HCT116 (cell line): ENCODE data around the gene SNTG2. TPM values are rescaled to one million over a fixed set of nuclear protein-coding genes. Genes with fewer than 3 reads are reported as not detected.

ENCODE experiments used
- ATAC-seq: fragments of 200-7000 bp; cut with Tn5 transposase; 2 replicates; pipeline ENCODE4 v1.9.1; 2020; ENCODE audit warnings: mild to moderate bottlenecking, moderate library complexity
- BruUV-seq: library from RNA; stranded (reverse); fragments of 400-500 nt; replicated peaks from 2 replicates; lab custom pipeline; 2021; lab: Mats Ljungman, UMichigan
- CTCF ChIA-PET: fragments of 300-600 bp; sonication (Branson Sonifier 250); formaldehyde crosslinking; loops from one replicate; lab custom pipeline; 2021; ENCODE audit warnings: antibody characterized with exemption; lab: Charles Lee
- POLR2A ChIA-PET: fragments of 300-600, 350-600 bp; sonication (Branson Sonifier 250); formaldehyde crosslinking; loops from one replicate; lab custom pipeline; 2021; ENCODE audit warnings: antibody characterized with exemption; lab: Charles Lee
- RAD21 ChIA-PET, 2 experiments: fragments of 300-600 bp; sonication (Branson Sonifier 250); formaldehyde crosslinking; loops; one replicate each; lab custom pipeline; 2023; ENCODE audit warnings: low total read pairs in 2 of 2; ENCODE audit not compliant: uncharacterized antibody in 2 of 2, unreplicated experiment in 2 of 2, low non-redundant PET in 1 of 2; lab: Charles Lee
- DNase-seq: peaks from one replicate; pipeline ENCODE4 v3.0.0-alpha.2; 2010; ENCODE audit warnings: low read depth, low spot score
- H2AFZ ChIP-seq: fragments of 200-600 bp; shearing (Covaris generic), sonication (generic); 2 replicates; pipeline ENCODE4 v1.6.1; 2017; ENCODE audit warnings: low read depth, mixed run types, mixed read lengths, antibody characterized with exemption, low read length; ENCODE audit not compliant: poor library complexity, severe bottlenecking
- H3K27ac ChIP-seq: 2 replicates; pipeline ENCODE4 v1.5.1; 2012; ENCODE audit warnings: low read depth, low read length
- H3K27me3 ChIP-seq: fragments of 200-600 bp; sonication (generic); 2 replicates; pipeline ENCODE4 v1.6.1; 2016; ENCODE audit warnings: mixed run types, low read length, mixed read lengths; ENCODE audit not compliant: insufficient read depth
- H3K36me3 ChIP-seq, 2 experiments: fragments of 200-500 bp in 1 of 2; fragments of 200-600 bp in 1 of 2; sonication (Bioruptor generic) in 1 of 2; sonication (generic) in 1 of 2; 2 replicates each; pipeline versions ENCODE4 v1.5.1 to v1.6.1; 2014 to 2016; ENCODE audit warnings: low read length in 2 of 2, inconsistent platforms in 1 of 2, mixed read lengths in 1 of 2, mixed run types in 1 of 2; ENCODE audit not compliant: insufficient read depth in 2 of 2, control insufficient read depth in 1 of 2
- H3K4me1 ChIP-seq, 2 experiments: fragments of 200-600 bp in 1 of 2; sonication (generic) in 1 of 2; 2 replicates each; pipeline versions ENCODE4 v1.5.1 to v1.6.1; 2012 to 2017; ENCODE audit warnings: low read length in 2 of 2, inconsistent platforms in 1 of 2, mild to moderate bottlenecking in 1 of 2, mixed read lengths in 1 of 2, mixed run types in 1 of 2, moderate library complexity in 1 of 2; ENCODE audit not compliant: insufficient read depth in 2 of 2, control insufficient read depth in 1 of 2
- H3K4me2 ChIP-seq: fragments of 200-600 bp; sonication (generic); 2 replicates; pipeline ENCODE4 v1.6.1; 2017; ENCODE audit warnings: mixed run types, low read length, mixed read lengths
- H3K4me3 ChIP-seq, 2 experiments: fragments of 200-600 bp in 1 of 2; sonication (generic) in 1 of 2; replicated peaks in 1 of 2; 2 replicates each; pipeline ENCODE4 v1.5.1; 2011 to 2016; ENCODE audit warnings: low read length in 2 of 2, control low read depth in 1 of 2, low read depth in 1 of 2, mild to moderate bottlenecking in 1 of 2, mixed read lengths in 1 of 2, mixed run types in 1 of 2
- H3K79me2 ChIP-seq: fragments of 200-600 bp; sonication (generic); 2 replicates; pipeline ENCODE4 v1.6.1; 2017; ENCODE audit warnings: mild to moderate bottlenecking, mixed run types, low read length, moderate library complexity, mixed read lengths; ENCODE audit not compliant: insufficient read depth
- H3K9ac ChIP-seq: fragments of 200-600 bp; sonication (generic); 2 replicates; pipeline ENCODE4 v1.6.1; 2016; ENCODE audit warnings: low read length, mixed read lengths
- H3K9me2 ChIP-seq: fragments of 200-600 bp; sonication (generic), shearing (Covaris generic); 2 replicates; pipeline ENCODE4 v1.6.1; 2017; ENCODE audit warnings: mixed run types, mild to moderate bottlenecking, moderate library complexity; ENCODE audit not compliant: insufficient read depth
- H3K9me3 ChIP-seq, 2 experiments: fragments of 200-500 bp in 1 of 2; fragments of 200-600 bp in 1 of 2; sonication (Bioruptor generic) in 1 of 2; sonication (generic) in 1 of 2; 2 replicates each; pipeline ENCODE4 v1.6.1; 2014 to 2017; ENCODE audit warnings: low read length in 2 of 2, mixed read lengths in 2 of 2, inconsistent platforms in 1 of 2, low read depth in 1 of 2, mild to moderate bottlenecking in 1 of 2, mixed run types in 1 of 2, moderate library complexity in 1 of 2; ENCODE audit not compliant: control insufficient read depth in 1 of 2, insufficient read depth in 1 of 2
- H4K20me1 ChIP-seq: fragments of 200-600 bp; sonication (generic), shearing (Covaris generic); 2 replicates; pipeline ENCODE4 v1.6.1; 2017; ENCODE audit warnings: mixed run types, mild to moderate bottlenecking, moderate library complexity; ENCODE audit not compliant: insufficient read depth
- EGR1 ChIP-seq: IDR thresholded peaks from 2 replicates; pipeline ENCODE4 v1.6.1; 2012; ENCODE audit warnings: low read depth
- ELF1 ChIP-seq: IDR thresholded peaks from 2 replicates; pipeline ENCODE4 v1.6.1; 2012; ENCODE audit warnings: low read depth, borderline replicate concordance
- FOSL1 ChIP-seq: IDR thresholded peaks from 2 replicates; pipeline ENCODE4 v1.6.1; 2012; ENCODE audit warnings: low read depth
- JUND ChIP-seq: IDR thresholded peaks from 2 replicates; pipeline ENCODE4 v1.6.1; 2012
- POLR2A ChIP-seq: IDR thresholded peaks from 2 replicates; pipeline ENCODE4 v1.7.0; 2011; ENCODE audit warnings: borderline replicate concordance; ENCODE audit not compliant: insufficient read depth, insufficient read length; ENCODE audit errors: extremely low read depth
- POLR2AphosphoS5 ChIP-seq: IDR thresholded peaks from 2 replicates; pipeline ENCODE4 v1.6.1; 2011; ENCODE audit warnings: mild to moderate bottlenecking, low read depth, low read length, moderate library complexity
- RAD21 ChIP-seq: IDR thresholded peaks from 2 replicates; pipeline ENCODE4 v1.6.1; 2012; ENCODE audit warnings: low read depth, mild to moderate bottlenecking
- SIN3A ChIP-seq: IDR thresholded peaks from 2 replicates; pipeline ENCODE4 v1.6.1; 2012; ENCODE audit warnings: low read depth
- SP1 ChIP-seq: IDR thresholded peaks from 2 replicates; pipeline ENCODE4 v1.6.1; 2012; ENCODE audit warnings: low read depth
- TCF7L2 ChIP-seq: IDR thresholded peaks from 2 replicates; pipeline ENCODE4 v1.7.0; 2011; ENCODE audit warnings: borderline replicate concordance, inconsistent platforms; ENCODE audit not compliant: insufficient read depth, insufficient read length; ENCODE audit errors: extremely low read depth
- YY1 ChIP-seq: IDR thresholded peaks from 2 replicates; pipeline ENCODE4 v1.6.1; 2011; ENCODE audit warnings: low read length, low read depth, moderate library complexity, mild to moderate bottlenecking; ENCODE audit not compliant: insufficient replicate concordance; ENCODE audit errors: extremely low read depth
- ZNF274 ChIP-seq: fragments of 200-500 bp; sonication (Bioruptor generic); IDR thresholded peaks from 2 replicates; pipeline ENCODE4 v1.6.1; 2014; ENCODE audit warnings: mild to moderate bottlenecking, low read depth, low read length, inconsistent platforms
- intact Hi-C: fragments of 100-400 bp; cut with micrococcal nuclease; formaldehyde crosslinking; loops from 2 replicates; pipeline ENCODE4 v1.10.0; 2022
- total RNA-seq: library from RNA; stranded (reverse); gene quantifications from one replicate; pipeline ENCODE4 v1.2.1, GENCODE V29; 2021; ENCODE audit not compliant: unreplicated experiment
- TF ChIP-seq, protein P1 (sequence below): IDR thresholded peaks from 2 replicates; pipeline ENCODE4 v1.6.1; 2012
- TF ChIP-seq, protein P2 (sequence below): IDR thresholded peaks from 2 replicates; pipeline ENCODE4 v1.6.1; 2012; ENCODE audit warnings: low read depth
- TF ChIP-seq, protein P3 (sequence below): IDR thresholded peaks from 2 replicates; pipeline ENCODE4 v1.6.1; 2012
- TF ChIP-seq, protein P4 (sequence below): IDR thresholded peaks from 2 replicates; pipeline ENCODE4 v1.6.1; 2011; ENCODE audit warnings: mild to moderate bottlenecking, low read length, moderate library complexity; ENCODE audit not compliant: insufficient replicate concordance; ENCODE audit errors: extremely low read depth

SNTG2 gene
- total RNA-seq, 1 experiment from 2014 or later, result not detected

DNA sequence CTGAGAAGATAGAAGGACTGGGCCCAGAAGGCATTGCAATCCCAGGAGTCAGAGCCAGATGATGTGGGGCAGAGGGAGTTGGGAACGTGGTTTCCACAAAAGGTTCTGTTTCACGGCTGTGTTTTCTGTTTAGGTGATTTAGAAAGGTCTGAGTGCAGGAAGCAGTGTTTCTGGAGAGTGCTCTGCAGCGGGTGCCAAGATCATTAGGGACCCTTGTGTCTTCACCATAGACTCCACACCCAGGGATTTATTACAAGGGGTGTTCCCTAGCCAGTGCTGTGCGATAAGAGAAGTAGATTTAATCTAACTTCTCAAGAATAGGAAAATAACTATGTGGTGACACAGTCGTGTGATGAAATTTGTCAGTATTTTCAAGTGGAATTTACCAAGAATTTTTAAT, 241.5 kb downstream of the SNTG2 start:
- Histone ChIP-seq H3K4me1 (no peaks in the 10 kb centered on the region), H3K9me2 (no peaks in the 10 kb centered on the region), H3K9ac (no peak overlapping the region), H4K20me1 (no peaks in the 10 kb centered on the region), H3K4me3 (no peak overlapping the region), H3K79me2 (no peaks in the 10 kb centered on the region), H3K27me3 (peaks cover 3% of the 10 kb centered on the region; the same call in 1 of the 2 replicates), H2AFZ (no peak overlapping the region), H3K4me2 (no peak overlapping the region), H3K27ac (no peak overlapping the region), H3K36me3 (no peaks in the 10 kb centered on the region), H3K9me3 (no peaks in the 10 kb centered on the region)
- BruUV-seq, result no TSS peak
- ChIA-PET CTCF (no interaction called here), RAD21 (no interaction called here), POLR2A (no interaction called here)
- no peak for DNase-seq
- no peak for ATAC-seq
- TF ChIP-seq, protein P1, sequence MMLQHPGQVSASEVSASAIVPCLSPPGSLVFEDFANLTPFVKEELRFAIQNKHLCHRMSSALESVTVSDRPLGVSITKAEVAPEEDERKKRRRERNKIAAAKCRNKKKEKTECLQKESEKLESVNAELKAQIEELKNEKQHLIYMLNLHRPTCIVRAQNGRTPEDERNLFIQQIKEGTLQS, result no peak
- TF ChIP-seq, protein P2, sequence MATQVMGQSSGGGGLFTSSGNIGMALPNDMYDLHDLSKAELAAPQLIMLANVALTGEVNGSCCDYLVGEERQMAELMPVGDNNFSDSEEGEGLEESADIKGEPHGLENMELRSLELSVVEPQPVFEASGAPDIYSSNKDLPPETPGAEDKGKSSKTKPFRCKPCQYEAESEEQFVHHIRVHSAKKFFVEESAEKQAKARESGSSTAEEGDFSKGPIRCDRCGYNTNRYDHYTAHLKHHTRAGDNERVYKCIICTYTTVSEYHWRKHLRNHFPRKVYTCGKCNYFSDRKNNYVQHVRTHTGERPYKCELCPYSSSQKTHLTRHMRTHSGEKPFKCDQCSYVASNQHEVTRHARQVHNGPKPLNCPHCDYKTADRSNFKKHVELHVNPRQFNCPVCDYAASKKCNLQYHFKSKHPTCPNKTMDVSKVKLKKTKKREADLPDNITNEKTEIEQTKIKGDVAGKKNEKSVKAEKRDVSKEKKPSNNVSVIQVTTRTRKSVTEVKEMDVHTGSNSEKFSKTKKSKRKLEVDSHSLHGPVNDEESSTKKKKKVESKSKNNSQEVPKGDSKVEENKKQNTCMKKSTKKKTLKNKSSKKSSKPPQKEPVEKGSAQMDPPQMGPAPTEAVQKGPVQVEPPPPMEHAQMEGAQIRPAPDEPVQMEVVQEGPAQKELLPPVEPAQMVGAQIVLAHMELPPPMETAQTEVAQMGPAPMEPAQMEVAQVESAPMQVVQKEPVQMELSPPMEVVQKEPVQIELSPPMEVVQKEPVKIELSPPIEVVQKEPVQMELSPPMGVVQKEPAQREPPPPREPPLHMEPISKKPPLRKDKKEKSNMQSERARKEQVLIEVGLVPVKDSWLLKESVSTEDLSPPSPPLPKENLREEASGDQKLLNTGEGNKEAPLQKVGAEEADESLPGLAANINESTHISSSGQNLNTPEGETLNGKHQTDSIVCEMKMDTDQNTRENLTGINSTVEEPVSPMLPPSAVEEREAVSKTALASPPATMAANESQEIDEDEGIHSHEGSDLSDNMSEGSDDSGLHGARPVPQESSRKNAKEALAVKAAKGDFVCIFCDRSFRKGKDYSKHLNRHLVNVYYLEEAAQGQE, result no peak
- TF ChIP-seq, protein P3, sequence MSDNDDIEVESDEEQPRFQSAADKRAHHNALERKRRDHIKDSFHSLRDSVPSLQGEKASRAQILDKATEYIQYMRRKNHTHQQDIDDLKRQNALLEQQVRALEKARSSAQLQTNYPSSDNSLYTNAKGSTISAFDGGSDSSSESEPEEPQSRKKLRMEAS, result no peak
- no peak for TF ChIP-seq POLR2A
- no peak for TF ChIP-seq EGR1
- intact Hi-C loops, result no loop called here

DNA sequence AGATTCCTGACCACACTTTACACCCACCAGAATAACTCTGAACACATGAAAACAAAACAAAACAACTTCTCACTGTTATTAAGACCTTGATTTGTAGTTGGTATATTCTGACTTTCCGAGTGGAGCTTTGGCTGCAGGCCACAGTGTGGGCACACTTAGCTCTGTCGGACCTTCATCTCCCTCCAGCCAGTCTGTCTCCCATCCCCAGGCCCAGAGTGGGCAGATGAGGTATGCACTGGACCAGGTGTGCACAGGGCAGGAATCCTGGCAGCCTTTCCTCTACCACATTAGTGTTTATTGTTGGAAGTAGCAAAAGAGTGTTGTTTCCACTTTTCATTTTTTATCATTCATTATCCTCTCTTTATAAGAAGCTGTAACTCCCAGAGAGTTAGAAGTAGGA, 243.2 kb downstream of the SNTG2 start:
- H2AFZ ChIP-seq, result no peak overlapping the region
- no peaks in the 10 kb centered on the region for H3K36me3 ChIP-seq
- H4K20me1 ChIP-seq, result no peaks in the 10 kb centered on the region
- ChIA-PET POLR2A (no interaction called here), RAD21 (no interaction called here), CTCF (interaction anchor here (0.8 kb wide), 1 partner anchor 240 kb away, joined by 3 read pairs; no protein-coding TSS in a partner anchor)
- H3K4me1 ChIP-seq, result no peaks in the 10 kb centered on the region
- no peak overlapping the region for H3K4me2 ChIP-seq
- no peaks in the 10 kb centered on the region for H3K9me2 ChIP-seq
- ATAC-seq, result no peak
- DNase-seq, result no peak
- no peaks in the 10 kb centered on the region for H3K9me3 ChIP-seq
- intact Hi-C loops, result no loop called here
- no peak overlapping the region for H3K27ac ChIP-seq
- no peaks in the 10 kb centered on the region for H3K79me2 ChIP-seq
- H3K27me3 ChIP-seq, result peaks cover 3% of the 10 kb centered on the region; the same call in 1 of the 2 replicates
- no peak overlapping the region for H3K9ac ChIP-seq
- BruUV-seq, result no TSS peak
- H3K4me3 ChIP-seq, result no peak overlapping the region
- TF ChIP-seq ZNF274 (no peak), RAD21 (no peak), FOSL1 (no peak), YY1 (no peak), SIN3A (no peak), EGR1 (no peak), ELF1 (no peak), JUND (no peak), SP1 (no peak), POLR2A (no peak), POLR2AphosphoS5 (no peak), TCF7L2 (no peak)
- TF ChIP-seq, protein P4, sequence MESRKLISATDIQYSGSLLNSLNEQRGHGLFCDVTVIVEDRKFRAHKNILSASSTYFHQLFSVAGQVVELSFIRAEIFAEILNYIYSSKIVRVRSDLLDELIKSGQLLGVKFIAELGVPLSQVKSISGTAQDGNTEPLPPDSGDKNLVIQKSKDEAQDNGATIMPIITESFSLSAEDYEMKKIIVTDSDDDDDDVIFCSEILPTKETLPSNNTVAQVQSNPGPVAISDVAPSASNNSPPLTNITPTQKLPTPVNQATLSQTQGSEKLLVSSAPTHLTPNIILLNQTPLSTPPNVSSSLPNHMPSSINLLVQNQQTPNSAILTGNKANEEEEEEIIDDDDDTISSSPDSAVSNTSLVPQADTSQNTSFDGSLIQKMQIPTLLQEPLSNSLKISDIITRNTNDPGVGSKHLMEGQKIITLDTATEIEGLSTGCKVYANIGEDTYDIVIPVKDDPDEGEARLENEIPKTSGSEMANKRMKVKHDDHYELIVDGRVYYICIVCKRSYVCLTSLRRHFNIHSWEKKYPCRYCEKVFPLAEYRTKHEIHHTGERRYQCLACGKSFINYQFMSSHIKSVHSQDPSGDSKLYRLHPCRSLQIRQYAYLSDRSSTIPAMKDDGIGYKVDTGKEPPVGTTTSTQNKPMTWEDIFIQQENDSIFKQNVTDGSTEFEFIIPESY, result no peak
